Neural cell (in vitro differentiated cells): ENCODE measurements around the gene PREX1. TPM values are rescaled to one million over a fixed set of nuclear protein-coding genes. Genes with fewer than 3 reads are reported as not detected.

ENCODE experiments used
- H2AFZ ChIP-seq: fragments of 200-600, 300-800 bp; sonication (generic), shearing (Covaris generic); 2 replicates; pipeline ENCODE4 v1.6.0; 2014; ENCODE audit warnings: low read depth, mild to moderate bottlenecking, antibody characterized with exemption, low read length, moderate library complexity
- H3F3A ChIP-seq: fragments of 200-600 bp; shearing (Covaris generic); 2 replicates; pipeline ENCODE4 v1.6.1; 2016; ENCODE audit warnings: mild to moderate bottlenecking, moderate library complexity, mixed read lengths, antibody characterized with exemption, low read length; ENCODE audit not compliant: insufficient read depth, poor library complexity, severe bottlenecking
- H3K27ac ChIP-seq: fragments of 200-600, 300-800 bp; sonication (generic), shearing (Covaris generic); 2 replicates; pipeline ENCODE4 v1.5.1; 2014; ENCODE audit warnings: mild to moderate bottlenecking, low read length, moderate library complexity
- H3K27me3 ChIP-seq: fragments of 300-800, 200-600 bp; sonication (generic), shearing (Covaris generic); 2 replicates; pipeline ENCODE4 v1.6.0; 2014; ENCODE audit warnings: mild to moderate bottlenecking, low read depth, low read length, moderate library complexity; ENCODE audit not compliant: insufficient read depth
- H3K36me3 ChIP-seq: fragments of 300-800, 200-600 bp; sonication (generic), shearing (Covaris generic); 2 replicates; pipeline ENCODE4 v1.5.1; 2014; ENCODE audit warnings: mild to moderate bottlenecking, antibody characterized with exemption, low read length, moderate library complexity; ENCODE audit not compliant: insufficient read depth
- H3K4me2 ChIP-seq: fragments of 300-800, 200-600 bp; sonication (generic), shearing (Covaris generic); 2 replicates; pipeline ENCODE4 v1.6.0; 2014; ENCODE audit warnings: mild to moderate bottlenecking, low read length
- H3K4me3 ChIP-seq: fragments of 300-800, 200-600 bp; sonication (generic), shearing (Covaris generic); 2 replicates; pipeline ENCODE4 v1.5.1; 2014; ENCODE audit warnings: mild to moderate bottlenecking, low read length, moderate library complexity
- H3K79me2 ChIP-seq: fragments of 200-600 bp; shearing (Covaris generic); replicated peaks from 2 replicates; pipeline ENCODE4 v1.6.0; 2014; ENCODE audit warnings: mild to moderate bottlenecking, low read length, moderate library complexity; ENCODE audit not compliant: insufficient read depth
- H3K9ac ChIP-seq: fragments of 300-800, 200-600 bp; sonication (generic), shearing (Covaris generic); 2 replicates; pipeline ENCODE4 v1.6.1; 2016; ENCODE audit warnings: mild to moderate bottlenecking, low read length, mixed read lengths
- H3K9me2 ChIP-seq: fragments of 200-600 bp; shearing (Covaris generic); 2 replicates; pipeline ENCODE4 v1.6.1; 2016; ENCODE audit warnings: mild to moderate bottlenecking, low read length, mixed read lengths; ENCODE audit not compliant: insufficient read depth
- H3K9me3 ChIP-seq: fragments of 200-600, 300-800 bp; sonication (generic), shearing (Covaris generic); 2 replicates; pipeline ENCODE4 v1.6.1; 2016; ENCODE audit warnings: mild to moderate bottlenecking, mixed run types, low read length, moderate library complexity, mixed read lengths
- H4K20me1 ChIP-seq: fragments of 200-600 bp; shearing (Covaris generic); 2 replicates; pipeline ENCODE4 v1.6.1; 2016; ENCODE audit warnings: mild to moderate bottlenecking, mixed run types; ENCODE audit not compliant: insufficient read depth
- CTCF ChIP-seq: fragments of 450-650 bp; IDR thresholded peaks from 2 replicates; pipeline ENCODE4 v1.5.1; 2014; ENCODE audit warnings: antibody characterized with exemption, mild to moderate bottlenecking, moderate library complexity; ENCODE audit not compliant: poor library complexity, severe bottlenecking
- EP300 ChIP-seq: fragments of 450-650 bp; conservative IDR thresholded peaks from 2 replicates; pipeline ENCODE4 v1.6.1; 2014; ENCODE audit warnings: antibody characterized with exemption, mild to moderate bottlenecking, moderate library complexity; ENCODE audit not compliant: poor library complexity, severe bottlenecking
- EZH2 ChIP-seq: fragments of 200-600, 300-800 bp; shearing (Covaris generic), sonication (generic); IDR thresholded peaks from 2 replicates; pipeline ENCODE4 v1.6.1; 2014; ENCODE audit warnings: antibody characterized with exemption, low read length, borderline replicate concordance, mild to moderate bottlenecking; ENCODE audit not compliant: insufficient read depth, poor library complexity, severe bottlenecking
- MXI1 ChIP-seq: fragments of 450-650 bp; conservative IDR thresholded peaks from 2 replicates; pipeline ENCODE4 v1.6.1; 2014; ENCODE audit warnings: antibody characterized with exemption, mild to moderate bottlenecking; ENCODE audit not compliant: poor library complexity, severe bottlenecking
- POLR2AphosphoS5 ChIP-seq: IDR thresholded peaks from 2 replicates; pipeline ENCODE4 v1.6.1; 2012
- RAD21 ChIP-seq: fragments of 450-650 bp; conservative IDR thresholded peaks from 2 replicates; pipeline ENCODE4 v1.6.1; 2014; ENCODE audit warnings: antibody characterized with exemption, mild to moderate bottlenecking, moderate library complexity
- SMC3 ChIP-seq: fragments of 450-650 bp; conservative IDR thresholded peaks from 2 replicates; pipeline ENCODE4 v1.6.1; 2014; ENCODE audit warnings: antibody characterized with exemption, mild to moderate bottlenecking, moderate library complexity; ENCODE audit not compliant: poor library complexity
- TAF1 ChIP-seq: IDR thresholded peaks from 2 replicates; pipeline ENCODE4 v1.6.1; 2012; ENCODE audit warnings: low read depth
- polyA plus RNA-seq: library from polyadenylated mRNA; depleted of rRNA; stranded (reverse); fragments of >200 nt; gene quantifications from 2 replicates; pipeline ENCODE4 v1.2.3, GENCODE V29; 2014
- TF ChIP-seq, protein P1 (sequence below): IDR thresholded peaks from 2 replicates; pipeline ENCODE4 v1.6.1; 2012; ENCODE audit warnings: borderline replicate concordance

Gene PREX1
- polyA plus RNA-seq, 1 donor from 2014 or later = 0.06 TPM

DNA sequence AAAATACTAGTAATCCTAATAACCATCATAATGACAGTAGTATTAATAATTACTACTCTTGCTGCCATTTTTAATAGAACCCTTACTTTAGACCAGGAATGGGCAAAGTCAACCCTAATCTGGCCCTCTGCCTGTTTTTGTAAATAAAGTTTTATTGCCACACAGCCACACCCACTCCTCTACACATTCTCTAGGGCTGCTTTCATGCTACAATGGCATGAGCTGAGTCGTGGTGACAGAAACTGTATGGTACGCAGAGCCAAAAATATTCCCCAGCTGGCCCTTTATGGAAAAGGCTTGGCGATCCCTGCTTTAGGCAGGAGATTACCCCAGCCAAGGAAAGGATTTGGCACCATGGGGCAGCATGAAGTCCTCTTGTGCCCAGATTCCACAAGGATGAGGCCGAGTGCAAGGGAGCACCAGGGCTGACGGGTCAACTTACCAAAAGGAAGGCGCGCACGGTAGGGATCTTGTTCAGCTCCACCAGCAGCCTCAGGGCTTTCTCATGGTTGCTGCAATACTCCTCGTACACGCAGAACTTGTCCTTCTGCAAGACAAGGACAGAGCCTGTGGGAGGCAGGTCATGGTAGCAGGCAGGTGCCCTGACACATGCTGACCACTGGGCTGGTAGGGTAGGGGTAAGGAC is 93.6 kb downstream of the PREX1 start:
- TF ChIP-seq RAD21 (no peak), EZH2 (no peak), MXI1 (no peak), POLR2AphosphoS5 (no peak), SMC3 (no peak), TAF1 (no peak), EP300 (no peak), CTCF (no peak)
- TF ChIP-seq, protein P1, sequence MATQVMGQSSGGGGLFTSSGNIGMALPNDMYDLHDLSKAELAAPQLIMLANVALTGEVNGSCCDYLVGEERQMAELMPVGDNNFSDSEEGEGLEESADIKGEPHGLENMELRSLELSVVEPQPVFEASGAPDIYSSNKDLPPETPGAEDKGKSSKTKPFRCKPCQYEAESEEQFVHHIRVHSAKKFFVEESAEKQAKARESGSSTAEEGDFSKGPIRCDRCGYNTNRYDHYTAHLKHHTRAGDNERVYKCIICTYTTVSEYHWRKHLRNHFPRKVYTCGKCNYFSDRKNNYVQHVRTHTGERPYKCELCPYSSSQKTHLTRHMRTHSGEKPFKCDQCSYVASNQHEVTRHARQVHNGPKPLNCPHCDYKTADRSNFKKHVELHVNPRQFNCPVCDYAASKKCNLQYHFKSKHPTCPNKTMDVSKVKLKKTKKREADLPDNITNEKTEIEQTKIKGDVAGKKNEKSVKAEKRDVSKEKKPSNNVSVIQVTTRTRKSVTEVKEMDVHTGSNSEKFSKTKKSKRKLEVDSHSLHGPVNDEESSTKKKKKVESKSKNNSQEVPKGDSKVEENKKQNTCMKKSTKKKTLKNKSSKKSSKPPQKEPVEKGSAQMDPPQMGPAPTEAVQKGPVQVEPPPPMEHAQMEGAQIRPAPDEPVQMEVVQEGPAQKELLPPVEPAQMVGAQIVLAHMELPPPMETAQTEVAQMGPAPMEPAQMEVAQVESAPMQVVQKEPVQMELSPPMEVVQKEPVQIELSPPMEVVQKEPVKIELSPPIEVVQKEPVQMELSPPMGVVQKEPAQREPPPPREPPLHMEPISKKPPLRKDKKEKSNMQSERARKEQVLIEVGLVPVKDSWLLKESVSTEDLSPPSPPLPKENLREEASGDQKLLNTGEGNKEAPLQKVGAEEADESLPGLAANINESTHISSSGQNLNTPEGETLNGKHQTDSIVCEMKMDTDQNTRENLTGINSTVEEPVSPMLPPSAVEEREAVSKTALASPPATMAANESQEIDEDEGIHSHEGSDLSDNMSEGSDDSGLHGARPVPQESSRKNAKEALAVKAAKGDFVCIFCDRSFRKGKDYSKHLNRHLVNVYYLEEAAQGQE = no peak
- no peaks in the 10 kb centered on the region for H3K9me3 ChIP-seq
- no peak overlapping the region for H3K27ac ChIP-seq
- H4K20me1 ChIP-seq = no peaks in the 10 kb centered on the region
- H3K4me2 ChIP-seq = no peak overlapping the region
- no peaks in the 10 kb centered on the region for H3K9me2 ChIP-seq
- H3F3A ChIP-seq = no peaks in the 10 kb centered on the region
- H3K27me3 ChIP-seq = no peaks in the 10 kb centered on the region
- H3K36me3 ChIP-seq = no peaks in the 10 kb centered on the region
- no peak overlapping the region for H3K9ac ChIP-seq
- H2AFZ ChIP-seq = no peak overlapping the region
- H3K4me3 ChIP-seq = no peak overlapping the region
- H3K79me2 ChIP-seq = no peaks in the 10 kb centered on the region

- no peak overlapping the region for H3K4me3 ChIP-seq
- H3K27ac ChIP-seq = no peak overlapping the region
- H3K9me2 ChIP-seq = no peaks in the 10 kb centered on the region
- H3K27me3 ChIP-seq = no peaks in the 10 kb centered on the region
- no peaks in the 10 kb centered on the region for H3F3A ChIP-seq
- H3K36me3 ChIP-seq = no peaks in the 10 kb centered on the region
- no peaks in the 10 kb centered on the region for H4K20me1 ChIP-seq
- no peak overlapping the region for H3K4me2 ChIP-seq
- no peaks in the 10 kb centered on the region for H3K9me3 ChIP-seq
- no peaks in the 10 kb centered on the region for H3K79me2 ChIP-seq
- H2AFZ ChIP-seq = no peak overlapping the region
- H3K9ac ChIP-seq = no peak overlapping the region
- no peak for TF ChIP-seq EZH2
- no peak for TF ChIP-seq CTCF
- TF ChIP-seq RAD21 = no peak
- no peak for TF ChIP-seq SMC3
- TF ChIP-seq EP300 = no peak
- no peak for TF ChIP-seq TAF1
- TF ChIP-seq MXI1 = no peak
- TF ChIP-seq, protein P1 = no peak
- TF ChIP-seq POLR2AphosphoS5 = no peak
These were observed 94.5 kb downstream of the PREX1 start for GRCh38 chr20:48733296-48733790.
